ENCODE results near the gene TAF1D.
"Not testable (repeated sequence)": the region's sequence is repeated elsewhere in the genome, so short reads cannot be mapped to it uniquely, and the experiment has no call there.

The TAF1D gene

DNA sequence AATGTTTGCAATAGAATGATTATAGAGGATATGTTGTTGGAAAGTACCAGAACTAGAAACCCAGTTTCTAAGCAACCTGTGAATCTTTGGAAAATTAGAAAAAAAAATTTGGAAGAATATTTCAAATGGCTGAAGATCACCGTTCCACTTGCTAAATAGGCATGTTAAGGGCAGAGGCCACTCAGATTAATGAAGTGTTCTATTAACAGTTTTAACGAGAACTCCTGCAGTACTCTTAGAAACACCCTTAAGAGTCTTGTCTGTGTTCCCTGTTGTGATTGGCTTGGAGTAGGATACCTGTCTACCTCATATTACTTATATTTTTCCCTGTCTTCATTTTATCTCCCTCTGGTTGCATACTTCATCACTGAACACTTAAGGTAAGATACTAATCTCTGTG lies 4.8 kb upstream of the TAF1D start:
- DNase-seq = no peak

DNA sequence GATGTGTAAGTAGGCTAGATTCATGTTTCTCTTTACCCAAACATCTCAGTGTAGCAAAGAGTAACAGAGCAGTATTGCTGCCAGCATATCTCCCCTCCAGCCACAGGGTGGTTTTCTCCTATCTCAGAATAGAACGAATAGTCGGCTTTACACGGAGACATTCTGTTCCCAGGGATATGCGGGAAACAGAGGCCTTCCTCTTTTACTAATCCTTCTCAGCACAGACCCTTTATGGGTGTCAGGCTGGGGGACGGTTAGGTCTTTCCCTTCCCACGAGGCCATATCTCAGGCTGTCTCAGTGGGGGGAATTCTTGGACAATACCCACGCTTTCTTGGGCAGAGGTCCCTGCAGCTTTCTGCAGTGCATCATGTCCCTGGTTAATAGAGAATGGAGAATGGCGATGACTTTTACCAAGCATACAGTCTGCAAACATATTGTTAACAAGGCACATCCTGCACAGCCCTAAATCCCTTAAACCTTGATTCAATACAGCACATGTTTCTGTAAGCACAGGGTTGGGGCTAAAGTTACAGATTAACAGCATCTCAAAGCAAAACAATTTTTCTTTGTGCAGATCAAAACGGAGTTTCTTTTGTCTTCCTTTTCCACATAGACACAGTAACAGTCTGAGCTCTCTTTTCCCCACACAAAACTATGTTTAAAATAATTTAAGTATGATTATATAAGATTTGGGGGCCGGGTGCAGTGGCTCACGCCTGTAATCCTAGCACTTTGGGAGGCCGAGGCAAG lies 3.9 kb upstream of the TAF1D start:
- DNase-seq = not testable (repeated sequence)

DNA sequence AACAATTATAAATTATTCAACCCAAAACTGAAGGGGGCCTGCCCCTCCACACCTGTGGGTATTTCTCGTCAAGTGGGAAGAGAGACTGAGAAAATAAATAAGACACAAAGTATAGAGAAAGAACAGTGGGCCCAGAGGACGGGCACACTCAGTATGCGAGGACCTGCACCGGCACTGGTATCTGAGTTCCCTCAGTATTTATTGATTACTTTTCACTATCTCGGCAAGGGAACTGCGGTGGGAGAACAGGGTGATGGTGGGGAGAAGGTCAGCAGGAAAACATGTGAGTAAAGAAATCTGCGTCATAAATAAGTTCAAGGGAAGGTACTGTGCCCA lies 3.3 kb upstream of the TAF1D start:
- DNase-seq = no peak

DNA sequence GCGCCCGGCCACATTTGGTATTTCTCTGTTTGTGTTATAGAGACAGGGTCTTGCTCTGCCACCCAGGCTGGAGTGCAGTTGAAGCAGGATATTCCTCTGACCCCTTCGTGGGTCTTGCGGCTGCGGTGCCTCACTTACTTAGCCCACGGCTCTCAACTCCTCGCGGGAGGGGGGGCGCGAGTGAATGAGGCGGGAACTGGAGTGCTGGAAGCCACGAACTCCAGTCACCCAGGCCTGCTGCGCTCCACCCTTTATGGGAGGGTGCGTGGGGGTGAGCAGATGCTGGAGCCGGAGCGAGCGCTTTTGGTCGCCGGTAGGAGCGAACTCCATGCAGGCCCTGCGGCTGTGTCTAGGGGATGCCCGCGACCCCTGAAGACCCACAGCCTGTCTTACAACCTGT lies 2.0 kb upstream of the TAF1D start:
- DNase-seq = no peak

DNA sequence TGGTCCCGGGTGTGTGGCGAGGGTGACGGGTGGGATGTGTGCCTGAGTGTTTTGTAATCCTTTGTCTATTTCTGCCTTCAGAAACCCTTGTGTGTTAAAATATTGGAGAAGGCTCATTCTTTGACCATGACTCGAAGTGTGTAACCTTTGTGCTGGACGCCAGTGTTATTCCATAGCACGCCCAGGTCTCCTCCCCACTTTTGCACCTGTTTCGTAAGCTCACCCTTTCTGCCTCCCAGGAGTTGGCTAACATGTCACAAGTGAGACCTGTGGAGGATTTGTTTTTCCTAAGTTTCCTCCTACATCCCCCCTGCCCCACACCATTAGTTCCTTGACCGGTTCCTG lies 559 bp upstream of the TAF1D start:
- DNase-seq = peak in 2 of 3 experiments; percentile 43 to 92

DNA sequence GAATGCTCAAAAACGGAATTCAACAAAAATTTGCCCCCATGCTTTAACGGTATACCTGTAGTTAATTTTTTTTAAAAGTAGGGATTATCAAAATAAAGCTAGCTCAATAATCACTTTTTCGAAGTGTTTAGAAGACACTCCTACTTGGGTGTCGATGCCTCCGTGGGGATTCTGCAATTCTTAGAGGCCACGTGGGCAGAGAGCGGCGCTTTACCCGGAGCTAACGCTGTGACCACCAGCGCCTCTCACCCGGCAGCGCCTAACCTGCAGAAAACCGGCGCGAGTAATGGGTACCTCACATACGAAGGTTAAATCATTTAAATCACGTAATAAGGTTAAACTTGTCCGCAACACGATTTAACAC lies 583 bp downstream of the TAF1D start:
- DNase-seq = peak; percentile 47 to 91 (median 90)

DNA sequence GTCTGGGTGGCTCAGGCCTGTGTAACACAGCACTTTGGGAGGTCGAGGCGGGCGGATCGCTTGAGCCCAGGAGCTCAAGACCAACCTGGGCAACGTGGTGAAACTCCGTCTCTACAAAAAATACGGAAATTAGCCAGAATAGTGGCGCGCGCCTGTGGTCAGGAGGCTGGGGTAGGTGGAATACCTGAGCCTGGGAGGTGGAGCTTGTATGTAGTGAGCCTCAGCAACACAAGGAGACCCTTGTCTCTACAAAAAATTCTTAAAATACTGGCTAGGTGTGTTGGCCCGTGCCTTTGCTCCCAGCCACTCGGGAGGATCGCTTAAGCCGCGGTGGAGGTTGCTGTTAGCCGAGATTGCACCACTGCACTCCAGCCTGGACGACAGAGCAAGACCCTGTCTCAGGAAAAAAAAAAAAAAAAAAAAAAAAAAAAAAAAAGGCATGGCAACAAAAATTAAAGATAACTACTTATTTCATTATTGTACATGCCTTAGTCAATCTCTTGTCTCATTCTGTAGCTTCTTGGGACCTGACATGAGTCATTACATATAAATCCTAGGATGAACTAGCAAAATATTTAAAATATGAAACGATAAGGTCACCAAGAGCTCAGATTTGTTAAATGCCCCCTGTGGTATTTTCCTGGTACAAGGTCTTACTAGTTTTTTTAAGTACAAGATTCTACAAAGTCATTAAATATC lies 1.1 kb downstream of the TAF1D start:
- DNase-seq = peak in 2 of 3 experiments; percentile 16 to 38

DNA sequence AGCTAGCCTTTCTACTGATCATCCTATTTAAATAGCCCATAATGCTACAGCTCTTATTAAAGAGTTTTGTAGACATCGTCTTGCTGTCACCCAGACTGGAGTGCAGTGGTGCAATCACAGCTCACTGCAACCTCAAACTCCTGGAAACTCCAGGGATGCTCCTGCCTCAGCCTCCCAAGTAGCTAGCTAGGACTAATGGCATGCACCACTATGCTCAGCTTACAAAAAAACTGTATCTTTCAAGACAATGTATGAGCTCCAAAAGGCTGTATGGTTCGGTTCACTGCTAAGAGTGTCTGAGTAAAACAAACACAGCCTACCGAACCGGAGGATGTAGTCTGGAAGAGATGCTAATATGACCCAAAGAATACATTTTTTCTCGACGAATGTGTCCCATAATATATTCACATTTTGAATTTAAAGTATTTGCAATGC lies 2.6 kb downstream of the TAF1D start:
- DNase-seq = no peak

DNA sequence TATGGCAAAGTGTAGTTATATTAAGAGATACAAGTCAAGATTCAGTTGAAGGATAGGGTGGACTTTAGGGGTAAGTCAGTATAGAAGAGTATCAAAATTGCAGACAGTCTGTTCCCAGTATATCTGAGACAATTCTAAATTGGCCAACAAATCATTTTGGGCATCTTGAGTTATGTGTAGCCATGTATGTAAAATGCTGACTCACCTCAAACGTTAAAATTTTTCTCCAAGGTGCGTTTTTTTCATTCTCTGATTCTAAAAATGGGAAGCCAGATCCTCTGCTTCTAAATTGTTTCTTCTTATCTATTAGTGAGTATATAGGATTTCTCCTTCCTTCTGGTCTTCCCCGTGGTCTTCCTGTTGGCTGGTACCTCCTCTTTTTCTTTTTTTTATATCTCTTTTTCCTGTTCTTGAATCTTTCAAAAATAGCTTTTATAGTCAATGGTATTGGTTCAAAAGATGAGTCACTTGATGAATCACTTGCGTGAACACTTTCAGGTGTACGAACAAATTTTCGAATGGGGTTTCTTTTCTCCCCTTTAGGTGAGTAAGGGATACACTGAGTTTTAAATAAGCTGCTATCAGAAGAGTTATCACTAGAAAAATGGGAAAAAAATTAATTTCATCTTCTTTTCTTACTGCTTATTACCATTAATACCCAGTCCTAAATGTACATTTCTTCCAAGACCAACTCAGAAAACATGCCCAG lies 3.2 kb downstream of the TAF1D start:
- DNase-seq = no peak

DNA sequence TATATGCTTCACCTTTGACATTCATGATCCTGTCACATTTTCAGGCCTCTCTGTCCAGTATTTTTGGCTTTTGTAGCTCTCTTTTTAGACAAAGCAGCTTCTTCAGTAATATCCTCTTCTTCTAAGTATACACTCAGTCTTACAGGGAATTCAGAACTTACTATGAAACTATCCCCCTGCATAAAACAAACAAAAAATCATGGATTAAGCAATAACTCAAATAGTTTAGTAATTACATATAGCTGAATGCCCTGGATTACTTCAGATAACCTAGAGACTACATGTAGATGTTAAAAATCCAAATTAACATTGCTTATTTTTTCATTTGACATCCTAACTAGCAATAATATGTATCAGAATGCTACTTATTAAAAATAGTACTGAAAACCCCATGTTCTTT lies 5.2 kb downstream of the TAF1D start:
- DNase-seq = no peak

DNA sequence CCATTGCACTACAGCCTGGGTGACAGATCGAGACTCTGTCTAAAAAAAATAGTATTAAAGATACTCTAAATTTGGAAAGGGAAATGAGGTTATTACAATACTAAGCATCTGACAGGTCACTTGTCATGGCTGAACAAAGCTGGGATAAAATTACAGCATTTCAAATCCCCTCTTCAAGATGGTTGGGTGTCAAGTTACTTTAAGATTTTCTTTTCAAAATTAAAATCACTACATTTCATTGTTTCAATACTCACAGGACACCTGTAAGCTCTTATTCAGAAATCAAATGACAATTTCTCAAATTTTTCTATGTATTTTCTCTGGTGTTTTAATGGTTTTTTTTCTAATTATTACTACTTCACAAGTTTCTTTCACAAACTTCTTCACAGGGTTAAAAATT lies 5.7 kb downstream of the TAF1D start:
- no peak for DNase-seq

DNA sequence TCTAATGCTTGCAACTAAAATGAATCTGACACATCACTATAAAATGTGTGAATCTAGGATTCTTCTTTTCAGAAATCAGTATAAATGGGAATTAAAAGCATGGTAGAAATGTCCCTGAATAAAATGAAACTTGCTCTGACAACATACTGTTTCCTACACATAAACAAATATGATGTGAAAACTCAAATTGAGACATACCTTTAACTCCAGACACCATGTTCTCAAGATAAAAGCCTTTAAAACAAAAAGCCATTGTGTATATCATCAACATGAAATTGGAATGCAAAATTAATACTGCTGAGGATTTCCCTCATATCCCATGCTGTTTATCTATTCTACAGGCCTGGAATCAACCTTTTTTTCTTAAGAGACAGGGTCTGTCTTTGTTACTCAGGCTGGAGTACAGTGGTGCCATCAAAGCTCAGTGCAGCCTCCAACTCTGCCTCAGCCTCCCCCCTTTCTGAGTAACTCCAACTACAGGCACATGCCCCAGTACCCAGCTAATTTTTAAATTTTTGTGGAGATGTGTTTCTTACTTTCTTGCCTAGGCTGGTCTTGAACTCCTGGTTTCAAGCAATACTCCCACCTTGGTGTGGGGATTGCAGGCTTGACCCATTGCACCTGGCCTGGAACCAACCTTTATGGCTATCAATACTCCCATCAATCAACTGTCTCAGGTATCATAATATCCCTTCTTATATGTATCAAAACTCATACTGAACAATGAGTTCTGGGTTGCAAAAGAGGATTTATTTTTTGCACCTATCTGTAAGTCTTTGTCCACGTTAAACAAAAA lies 6.7 kb downstream of the TAF1D start:
- DNase-seq = no peak

DNA sequence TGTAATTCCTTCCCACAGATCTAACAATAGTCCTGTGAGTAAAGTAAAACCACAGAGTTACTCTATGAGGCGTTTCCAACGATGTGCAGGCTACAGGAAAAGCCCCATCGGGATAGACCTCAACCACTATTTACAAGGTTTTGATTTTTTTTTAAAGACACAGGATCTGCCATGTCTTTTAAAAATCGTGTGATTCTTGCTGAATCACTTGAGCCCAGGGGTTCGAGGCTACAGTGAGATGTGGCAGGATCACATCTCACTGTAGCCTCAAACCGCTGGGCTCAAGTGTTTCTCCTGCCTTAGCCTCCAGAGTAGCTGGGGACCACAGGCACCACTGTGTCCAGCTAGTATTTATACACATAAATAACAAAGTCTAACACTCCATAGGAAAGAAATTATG lies 7.8 kb downstream of the TAF1D start:
- DNase-seq = no peak

DNA sequence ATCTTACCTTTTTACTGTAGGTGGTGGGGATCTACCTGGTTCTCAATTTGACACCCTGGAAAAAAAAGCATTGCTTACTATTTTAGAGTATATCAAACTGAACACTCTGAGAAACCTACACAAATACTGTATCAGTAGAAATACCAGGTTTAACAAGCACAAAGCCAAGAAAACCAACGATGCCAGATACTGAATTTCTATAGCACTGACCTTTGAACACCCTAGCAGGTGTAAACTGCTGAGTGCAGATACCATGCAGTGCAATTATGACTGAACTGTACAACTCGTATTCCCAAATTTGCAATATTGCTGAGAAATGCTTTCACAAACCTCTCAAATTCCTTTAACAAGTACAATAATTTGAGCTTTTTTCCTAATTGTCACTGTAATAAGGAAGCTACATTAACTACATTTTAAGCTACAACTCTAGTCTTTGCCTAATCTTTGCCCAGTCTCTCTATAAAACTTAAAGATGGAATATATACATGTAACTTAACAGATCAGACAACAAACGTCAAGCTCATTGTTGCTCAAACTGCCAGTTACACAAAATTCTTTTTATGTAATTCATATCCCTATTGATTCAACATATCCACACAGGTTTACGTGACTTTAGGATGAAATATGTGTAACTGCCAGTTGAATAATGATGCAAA lies 8.9 kb downstream of the TAF1D start:
- no peak for DNase-seq

DNA sequence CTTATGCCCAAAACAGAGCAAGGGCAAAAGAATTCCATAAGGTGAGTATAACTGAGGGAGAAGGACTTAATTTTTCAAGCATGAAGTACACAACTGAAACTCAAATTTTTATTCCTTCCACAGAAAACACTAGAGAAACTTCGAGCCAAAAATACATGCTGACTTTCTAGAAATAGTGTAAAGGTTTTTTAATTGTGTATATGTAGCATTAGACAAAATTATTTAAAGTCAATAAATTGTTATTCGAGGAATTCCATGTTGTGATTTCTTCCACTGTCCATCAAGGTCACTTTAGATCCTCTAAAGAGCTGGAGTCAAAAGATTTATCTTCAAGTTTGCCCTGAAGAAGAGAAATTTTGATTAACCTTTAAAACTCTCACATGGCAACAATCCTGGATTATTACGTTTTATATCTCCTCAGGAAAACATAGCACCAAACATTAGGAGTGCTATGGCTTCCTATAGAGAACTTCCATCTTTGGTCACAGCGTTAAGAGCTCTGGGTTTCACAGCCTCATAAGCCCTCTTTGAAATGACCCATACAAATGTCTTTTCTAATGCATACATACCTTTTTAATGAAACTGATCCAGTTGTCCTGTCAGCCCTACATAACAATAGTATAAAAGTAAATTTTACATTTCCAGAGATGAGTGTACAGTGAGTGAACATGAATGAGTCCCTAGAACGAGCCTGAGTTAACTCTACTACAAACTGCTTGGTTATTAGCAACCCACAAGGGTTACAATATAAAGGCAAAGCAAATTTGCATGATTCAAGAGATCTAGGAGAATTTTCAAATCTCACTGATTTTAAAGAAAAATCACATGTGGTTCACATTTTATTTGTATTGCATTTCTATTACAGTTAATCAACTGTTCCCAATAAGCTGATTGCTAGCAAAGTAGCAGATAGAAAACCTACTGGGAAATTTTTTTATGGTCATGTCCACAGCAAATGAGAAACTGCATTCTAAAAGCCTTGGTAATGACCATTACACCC lies 10.9 kb downstream of the TAF1D start:
- no peak for DNase-seq

DNA sequence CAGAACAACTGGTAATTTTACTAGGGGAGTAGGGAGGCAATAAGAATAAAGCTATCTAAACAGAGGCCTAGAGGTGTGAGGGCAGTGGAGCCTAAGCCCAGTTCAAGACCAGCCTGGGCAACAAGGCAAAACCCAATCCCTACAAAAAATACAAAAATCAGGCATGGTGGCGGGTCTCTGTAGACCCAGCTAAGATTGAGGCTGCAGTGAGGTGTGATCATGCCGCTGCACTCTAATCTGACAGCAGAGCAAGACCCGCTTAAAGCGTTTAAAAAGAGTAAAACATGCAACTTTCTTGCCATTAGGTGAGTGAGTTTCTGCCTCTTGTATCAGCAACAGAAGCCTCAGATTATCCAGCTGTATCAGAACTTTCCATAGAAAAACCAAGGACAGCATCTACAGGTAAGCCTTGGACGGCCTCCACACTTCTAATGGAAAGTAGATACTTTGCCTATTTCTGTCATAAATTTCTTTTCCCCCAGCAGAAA lies 12.1 kb downstream of the TAF1D start:
- no peak for DNase-seq

DNA sequence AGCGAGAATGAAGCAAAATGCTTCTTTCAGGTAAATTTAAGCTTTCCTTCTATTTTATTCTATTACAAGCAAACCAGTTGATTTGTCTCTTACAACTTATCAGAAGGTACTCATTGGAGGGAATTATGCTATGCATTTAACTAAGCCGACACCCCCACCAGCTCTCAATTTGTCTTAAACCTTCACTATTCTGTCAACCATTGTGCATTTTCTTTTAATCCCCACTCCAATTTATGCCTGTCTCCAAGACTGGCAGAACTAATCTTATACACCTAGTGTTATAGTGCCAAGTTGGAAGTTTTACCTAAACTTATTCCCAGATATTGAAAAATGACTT lies 12.5 kb downstream of the TAF1D start:
- DNase-seq = no peak

DNA sequence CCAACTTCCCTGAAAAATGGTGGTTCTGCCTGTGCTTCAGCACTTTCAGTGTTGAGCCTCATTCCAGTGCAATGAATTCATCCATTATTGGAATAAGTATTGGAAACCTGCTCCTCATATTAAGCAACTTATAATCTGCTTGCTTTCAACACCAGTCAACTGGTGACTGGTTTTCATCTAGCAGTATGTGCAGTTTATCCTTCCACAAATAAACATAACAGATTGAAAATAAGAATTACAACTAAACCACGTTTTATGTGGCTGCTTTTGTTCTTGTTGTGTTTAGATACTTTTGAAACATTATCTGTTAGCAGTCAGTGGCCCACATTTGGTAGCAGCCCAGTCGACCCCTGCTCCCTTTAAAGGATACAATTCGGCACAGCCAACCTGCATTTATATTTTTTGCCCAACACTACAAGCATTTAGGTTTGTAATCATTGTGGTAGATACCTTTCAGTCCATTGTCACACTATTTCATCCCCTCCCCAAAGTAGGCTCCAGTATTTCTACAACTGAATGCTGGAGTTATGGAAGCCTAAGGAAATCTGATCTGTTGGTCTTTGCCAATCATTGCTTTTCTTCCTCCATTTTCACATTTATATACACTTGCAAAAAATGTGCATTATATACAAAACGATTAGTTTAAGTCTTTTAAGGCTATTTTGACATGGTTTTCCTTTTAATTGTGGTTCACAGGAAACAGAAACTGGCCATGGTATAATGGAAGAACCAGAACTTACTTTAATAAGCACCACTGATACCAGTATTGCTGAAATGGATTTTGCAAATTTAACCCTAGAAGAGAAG lies 13.1 kb downstream of the TAF1D start:
- DNase-seq = no peak

DNA sequence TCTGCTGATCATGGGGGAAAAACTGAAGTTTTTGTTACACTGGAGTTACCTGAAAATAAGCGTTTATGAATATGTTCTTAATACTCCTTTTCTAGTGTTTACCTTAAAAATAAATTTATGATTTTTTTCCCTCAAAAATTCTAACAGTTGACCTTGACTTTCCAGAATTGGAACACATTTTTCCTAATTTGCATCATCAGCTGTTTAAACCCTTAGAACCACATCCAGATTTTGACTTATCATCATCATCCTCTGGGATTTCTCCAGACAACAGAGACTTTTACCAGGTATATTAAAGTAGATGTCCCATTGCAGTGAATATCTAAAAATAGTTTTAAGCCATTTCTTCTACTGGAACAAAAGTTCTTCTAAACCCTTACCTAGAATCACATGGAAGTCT lies 17.2 kb downstream of the TAF1D start:
- no peak for DNase-seq

DNA sequence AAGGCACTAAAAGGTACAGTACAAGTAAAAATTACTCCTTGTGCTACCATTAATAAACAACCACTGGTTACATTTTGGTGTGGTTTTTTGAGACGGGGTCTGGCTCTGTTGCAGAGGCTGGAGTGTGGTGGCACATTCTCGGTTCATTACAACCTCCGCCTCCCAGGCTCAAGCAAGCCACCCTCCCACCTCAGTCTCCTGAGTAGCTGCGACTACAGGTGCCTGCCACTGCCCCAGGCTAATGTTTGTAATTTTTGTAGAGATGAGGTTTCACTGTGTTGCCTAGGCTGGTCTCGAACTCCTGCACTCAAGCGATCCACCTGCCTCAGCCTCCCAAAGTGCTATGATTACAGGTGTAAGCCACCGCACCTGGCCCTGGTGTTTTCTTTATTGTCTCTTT lies 20.8 kb downstream of the TAF1D start:
- no peak for DNase-seq

DNA sequence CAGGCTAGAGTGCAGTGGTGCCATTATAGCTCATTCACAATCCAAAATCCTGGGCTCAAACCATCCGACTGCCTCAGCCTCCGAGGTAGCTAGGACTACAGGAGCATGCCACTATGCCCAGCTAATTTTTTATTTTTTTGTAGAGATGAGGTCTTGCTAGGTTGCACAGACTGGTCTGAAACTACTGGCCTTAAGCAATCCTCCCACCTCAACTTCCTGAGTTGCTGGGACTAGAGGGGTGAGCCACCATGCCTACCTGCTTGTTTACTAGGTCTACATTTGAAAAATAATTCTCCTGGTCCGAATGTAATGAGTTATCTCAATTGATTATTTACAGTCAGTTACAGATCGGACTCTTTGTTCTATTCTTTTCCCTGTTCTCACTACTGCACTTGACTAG lies 22.0 kb downstream of the TAF1D start:
- DNase-seq = no peak
